GM23338 (cell line): ENCODE data around the gene TOLLIP. TPM values are rescaled to one million over a fixed set of nuclear protein-coding genes. Genes with fewer than 3 reads are reported as not detected.

ENCODE experiments used
- ATAC-seq: fragments of 200-7000 bp; cut with Tn5 transposase; 3 replicates; pipeline ENCODE4 v1.9.1; 2020
- DNase-seq: peaks from one replicate; pipeline ENCODE4 v3.0.0-alpha.2; 2015; ENCODE audit warnings: low spot score
- H2AFZ ChIP-seq: fragments of 200-600 bp; sonication (generic); 2 replicates; pipeline ENCODE4 v1.8.0; 2016; ENCODE audit warnings: antibody characterized with exemption, mild to moderate bottlenecking, moderate library complexity
- H3F3A ChIP-seq: fragments of 200-600 bp; sonication (generic); replicated peaks from 2 replicates; pipeline ENCODE4 v1.8.0; 2017; ENCODE audit warnings: antibody characterized with exemption, mixed run types, low read depth
- H3K27ac ChIP-seq: fragments of 200-600 bp; sonication (generic); 2 replicates; pipeline ENCODE4 v1.6.1; 2016; ENCODE audit warnings: low read depth
- H3K27me3 ChIP-seq: fragments of 200-600 bp; sonication (generic); 2 replicates; pipeline ENCODE4 v1.8.0; 2016; ENCODE audit warnings: mild to moderate bottlenecking, mixed run types, moderate library complexity; ENCODE audit not compliant: insufficient read depth
- H3K36me3 ChIP-seq: fragments of 200-600 bp; sonication (generic); 2 replicates; pipeline ENCODE4 v1.8.0; 2016; ENCODE audit warnings: mild to moderate bottlenecking; ENCODE audit not compliant: insufficient read depth
- H3K4me1 ChIP-seq: fragments of 200-600 bp; sonication (generic); 2 replicates; pipeline ENCODE4 v1.8.0; 2016; ENCODE audit warnings: mild to moderate bottlenecking, moderate library complexity; ENCODE audit not compliant: insufficient read depth
- H3K4me2 ChIP-seq: fragments of 200-600 bp; sonication (generic); 2 replicates; pipeline ENCODE4 v1.7.1; 2017; ENCODE audit warnings: mixed run types
- H3K4me3 ChIP-seq: fragments of 200-600 bp; sonication (generic); 2 replicates; pipeline ENCODE4 v1.6.1; 2016; ENCODE audit warnings: mixed run types
- H3K79me2 ChIP-seq: fragments of 200-600 bp; sonication (generic); replicated peaks from 2 replicates; pipeline ENCODE4 v1.8.0; 2017; ENCODE audit warnings: mild to moderate bottlenecking; ENCODE audit not compliant: insufficient read depth
- H3K9me2 ChIP-seq: fragments of 200-600 bp; sonication (generic); 2 replicates; pipeline ENCODE4 v1.8.0; 2017; ENCODE audit not compliant: insufficient read depth
- H4K20me1 ChIP-seq: fragments of 200-600 bp; sonication (generic); replicated peaks from 2 replicates; pipeline ENCODE4 v1.8.0; 2017; ENCODE audit warnings: mild to moderate bottlenecking; ENCODE audit not compliant: insufficient read depth
- H3K27ac Mint-ChIP-seq: 2 replicates; pipeline ENCODE4 v1.8.0; 2020; ENCODE audit warnings: inconsistent platforms, mild to moderate bottlenecking, moderate library complexity, mixed read lengths
- H3K27me3 Mint-ChIP-seq: 3 replicates; pipeline ENCODE4 v1.8.0; 2022; ENCODE audit warnings: low read depth, mild to moderate bottlenecking, moderate library complexity, mixed read lengths, inconsistent platforms; ENCODE audit not compliant: insufficient read depth, poor library complexity
- H3K36me3 Mint-ChIP-seq: 3 replicates; pipeline ENCODE4 v1.8.0; 2021; ENCODE audit warnings: low read depth, mild to moderate bottlenecking, inconsistent platforms, moderate library complexity, mixed read lengths
- H3K4me1 Mint-ChIP-seq: 3 replicates; pipeline ENCODE4 v1.8.0; 2020; ENCODE audit warnings: mild to moderate bottlenecking, inconsistent platforms, mixed read lengths
- H3K4me3 Mint-ChIP-seq: 3 replicates; pipeline ENCODE4 v1.8.0; 2021; ENCODE audit warnings: moderate library complexity, mild to moderate bottlenecking, inconsistent platforms, mixed read lengths
- H3K9me3 Mint-ChIP-seq: 3 replicates; pipeline ENCODE4 v1.8.0; 2020; ENCODE audit warnings: moderate library complexity, mild to moderate bottlenecking, inconsistent platforms, mixed read lengths
- CREB1 ChIP-seq: fragments of 250-450 bp; sonication (Bioruptor Pico); IDR thresholded peaks from 2 replicates; pipeline ENCODE4 v1.5.0; 2020; ENCODE audit warnings: low read depth, mild to moderate bottlenecking, moderate library complexity
- JUNB ChIP-seq: IDR thresholded peaks from one replicate; pipeline ENCODE4 v1.6.1; 2016; ENCODE audit warnings: antibody characterized with exemption; ENCODE audit not compliant: unreplicated experiment
- NANOG ChIP-seq: IDR thresholded peaks from 2 replicates; pipeline ENCODE4 v1.6.1; 2016; ENCODE audit warnings: antibody characterized with exemption, borderline replicate concordance
- POLR2AphosphoS5 ChIP-seq: IDR thresholded peaks from 2 replicates; pipeline ENCODE4 v1.6.1; 2016; ENCODE audit warnings: antibody characterized with exemption, low read depth
- STAT1 ChIP-seq: IDR thresholded peaks from one replicate; pipeline ENCODE4 v1.6.1; 2016; ENCODE audit warnings: antibody characterized with exemption; ENCODE audit not compliant: unreplicated experiment
- ZNF114 ChIP-seq: fragments of 250-450 bp; sonication (Bioruptor Pico); IDR thresholded peaks from 2 replicates; pipeline ENCODE4 v1.5.0; 2020; ENCODE audit warnings: mild to moderate bottlenecking, moderate library complexity
- ZNF331 ChIP-seq: fragments of 250-450 bp; sonication (Bioruptor Pico); IDR thresholded peaks from 2 replicates; pipeline ENCODE4 v1.5.0; 2020; ENCODE audit warnings: low read depth, mild to moderate bottlenecking, moderate library complexity
- polyA plus RNA-seq: library from polyadenylated mRNA; unstranded; fragments of >200 nt; fragmentation: Nextera tagmentation; extraction: Ambion mirVana; gene quantifications from 2 replicates; pipeline ENCODE4 v1.2.1, GENCODE V29; 2016
- total RNA-seq: library from RNA; depleted of rRNA; stranded (reverse); fragments of >200 nt; shearing (Covaris generic); gene quantifications from 2 replicates; pipeline ENCODE4 v1.2.3, GENCODE V29; 2014
- TF ChIP-seq, protein P1 (sequence below): IDR thresholded peaks from one replicate; pipeline ENCODE4 v1.6.1; 2018; ENCODE audit warnings: antibody characterized with exemption; ENCODE audit not compliant: unreplicated experiment
- TF ChIP-seq, protein P2 (sequence below), 2 experiments: fragments of 200-600 bp in 1 of 2; sonication (generic) in 1 of 2; conservative IDR thresholded peaks; 2 replicates each; pipeline versions ENCODE4 v1.5.1 to v1.6.1; 2016 to 2017; ENCODE audit warnings: antibody characterized with exemption in 2 of 2, low read depth in 2 of 2, mild to moderate bottlenecking in 2 of 2, moderate library complexity in 1 of 2

Gene TOLLIP
- total and polyA plus RNA-seq, 2 experiments from 2014 or later: 13.5 to 18.0 TPM

DNA sequence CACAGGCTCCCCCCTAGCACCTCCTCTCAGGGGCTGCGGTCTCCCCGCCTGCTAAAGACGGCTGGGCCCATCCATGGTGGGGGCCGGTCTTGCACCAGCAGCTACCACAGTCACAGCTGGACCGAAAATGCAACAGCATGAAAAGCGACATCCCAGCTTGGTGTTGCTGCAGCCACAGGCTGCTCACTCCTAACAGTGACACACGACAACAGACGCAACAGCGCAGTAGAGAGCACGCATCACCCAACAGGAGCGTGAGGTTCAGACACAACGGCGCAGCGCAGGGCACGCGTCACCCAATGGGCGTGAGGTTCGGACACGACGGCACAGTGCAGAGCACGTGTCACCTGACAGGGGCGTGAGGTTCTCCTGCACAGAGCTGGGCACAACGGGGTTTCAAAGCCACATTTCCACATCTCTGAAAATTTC, 24.1 kb downstream of the TOLLIP start:
- no peak overlapping the region for H3K27ac Mint-ChIP-seq
- no peaks in the 10 kb centered on the region for H3K9me2 ChIP-seq
- no peak for TF ChIP-seq ZNF114 (CRISPR knock-in tag)
- TF ChIP-seq, protein P1, sequence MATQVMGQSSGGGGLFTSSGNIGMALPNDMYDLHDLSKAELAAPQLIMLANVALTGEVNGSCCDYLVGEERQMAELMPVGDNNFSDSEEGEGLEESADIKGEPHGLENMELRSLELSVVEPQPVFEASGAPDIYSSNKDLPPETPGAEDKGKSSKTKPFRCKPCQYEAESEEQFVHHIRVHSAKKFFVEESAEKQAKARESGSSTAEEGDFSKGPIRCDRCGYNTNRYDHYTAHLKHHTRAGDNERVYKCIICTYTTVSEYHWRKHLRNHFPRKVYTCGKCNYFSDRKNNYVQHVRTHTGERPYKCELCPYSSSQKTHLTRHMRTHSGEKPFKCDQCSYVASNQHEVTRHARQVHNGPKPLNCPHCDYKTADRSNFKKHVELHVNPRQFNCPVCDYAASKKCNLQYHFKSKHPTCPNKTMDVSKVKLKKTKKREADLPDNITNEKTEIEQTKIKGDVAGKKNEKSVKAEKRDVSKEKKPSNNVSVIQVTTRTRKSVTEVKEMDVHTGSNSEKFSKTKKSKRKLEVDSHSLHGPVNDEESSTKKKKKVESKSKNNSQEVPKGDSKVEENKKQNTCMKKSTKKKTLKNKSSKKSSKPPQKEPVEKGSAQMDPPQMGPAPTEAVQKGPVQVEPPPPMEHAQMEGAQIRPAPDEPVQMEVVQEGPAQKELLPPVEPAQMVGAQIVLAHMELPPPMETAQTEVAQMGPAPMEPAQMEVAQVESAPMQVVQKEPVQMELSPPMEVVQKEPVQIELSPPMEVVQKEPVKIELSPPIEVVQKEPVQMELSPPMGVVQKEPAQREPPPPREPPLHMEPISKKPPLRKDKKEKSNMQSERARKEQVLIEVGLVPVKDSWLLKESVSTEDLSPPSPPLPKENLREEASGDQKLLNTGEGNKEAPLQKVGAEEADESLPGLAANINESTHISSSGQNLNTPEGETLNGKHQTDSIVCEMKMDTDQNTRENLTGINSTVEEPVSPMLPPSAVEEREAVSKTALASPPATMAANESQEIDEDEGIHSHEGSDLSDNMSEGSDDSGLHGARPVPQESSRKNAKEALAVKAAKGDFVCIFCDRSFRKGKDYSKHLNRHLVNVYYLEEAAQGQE: no peak
- no peak for TF ChIP-seq STAT1
- no peak for TF ChIP-seq POLR2AphosphoS5
- TF ChIP-seq ZNF331 (CRISPR knock-in tag): no peak
- TF ChIP-seq JUNB: no peak
- no peak overlapping the region for H3K4me2 ChIP-seq
- no peaks in the 10 kb centered on the region for H3F3A ChIP-seq
- no peaks in the 10 kb centered on the region for H3K27me3 ChIP-seq
- no peaks in the 10 kb centered on the region for H3K36me3 ChIP-seq
- H2AFZ ChIP-seq: no peak overlapping the region
- peaks cover 5% of the 10 kb centered on the region; the same call in 2 of the 3 replicates for H3K4me1 Mint-ChIP-seq
- peaks cover 10% of the 10 kb centered on the region; the same call in 2 of the 3 replicates for H3K9me3 Mint-ChIP-seq
- no peaks in the 10 kb centered on the region for H3K4me1 ChIP-seq
- H3K79me2 ChIP-seq: no peaks in the 10 kb centered on the region
- ATAC-seq (no peak), DNase-seq (no peak)
- no peak overlapping the region for H3K4me3 Mint-ChIP-seq
- peaks cover 5% of the 10 kb centered on the region for H3K27me3 Mint-ChIP-seq
- H4K20me1 ChIP-seq: no peaks in the 10 kb centered on the region
- H3K27ac ChIP-seq: no peak overlapping the region
- no peak overlapping the region for H3K4me3 ChIP-seq
- peaks cover 43% of the 10 kb centered on the region for H3K36me3 Mint-ChIP-seq

DNA sequence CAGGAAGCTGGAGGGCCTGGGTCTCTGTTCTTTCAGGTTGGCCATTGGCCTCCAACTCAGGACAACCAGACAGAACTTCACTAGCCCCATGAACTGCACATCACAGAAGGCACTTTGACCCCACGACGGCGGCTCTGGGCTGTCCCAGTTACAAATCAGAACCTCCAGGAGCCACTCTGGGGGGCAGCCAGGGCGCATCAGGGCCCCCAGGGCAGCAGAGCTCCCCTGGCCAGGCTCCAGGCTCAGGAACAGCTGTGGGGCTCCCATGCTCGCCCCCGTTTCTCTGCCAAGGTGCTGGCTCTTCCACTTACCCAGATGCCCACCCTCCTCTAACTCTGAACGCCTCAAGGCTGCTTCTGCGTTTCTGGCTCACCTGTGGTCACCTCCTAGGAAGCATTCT, 25.5 kb downstream of the TOLLIP start:
- no peak for DNase-seq
- no peaks in the 10 kb centered on the region for H3K9me2 ChIP-seq
- Mint-ChIP-seq H3K4me3 (no peak overlapping the region), H3K27ac (no peak overlapping the region), H3K36me3 (peaks cover 33% of the 10 kb centered on the region), H3K27me3 (peaks cover 7% of the 10 kb centered on the region), H3K4me1 (peaks cover 5% of the 10 kb centered on the region; the same call in 2 of the 3 replicates), H3K9me3 (peaks cover 10% of the 10 kb centered on the region; the same call in 2 of the 3 replicates)
- no peaks in the 10 kb centered on the region for H3K4me1 ChIP-seq
- no peak for TF ChIP-seq POLR2AphosphoS5
- H3K36me3 ChIP-seq: no peaks in the 10 kb centered on the region
- ATAC-seq: no peak
- H3K4me2 ChIP-seq: no peak overlapping the region
- no peaks in the 10 kb centered on the region for H3F3A ChIP-seq
- H2AFZ ChIP-seq: no peak overlapping the region
- no peaks in the 10 kb centered on the region for H3K79me2 ChIP-seq
- H4K20me1 ChIP-seq: no peaks in the 10 kb centered on the region
- H3K27me3 ChIP-seq: no peaks in the 10 kb centered on the region
- no peak overlapping the region for H3K27ac ChIP-seq
- no peak overlapping the region for H3K4me3 ChIP-seq

DNA sequence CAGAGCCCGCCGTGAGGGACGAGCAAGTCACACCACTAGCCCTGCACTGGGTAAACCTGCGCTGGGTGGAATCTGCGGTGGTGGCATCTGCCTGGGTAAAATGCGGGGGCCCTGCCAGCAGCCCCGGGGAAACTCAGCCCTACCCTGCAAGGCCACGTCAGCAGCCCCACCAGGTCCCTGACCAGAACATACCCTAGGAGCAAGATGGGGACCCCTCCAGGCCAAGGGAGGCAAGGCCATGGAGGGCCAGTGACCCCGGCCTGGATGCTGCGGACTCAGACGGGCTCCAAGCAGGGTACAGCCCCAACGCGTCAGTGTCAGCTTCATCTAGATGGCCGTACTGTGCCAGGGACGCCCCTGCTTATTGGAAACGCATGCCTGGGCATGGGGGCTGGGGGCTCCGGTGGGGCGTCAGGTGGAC, 26.3 kb downstream of the TOLLIP start:
- Mint-ChIP-seq H3K4me1 (peaks cover 5% of the 10 kb centered on the region; the same call in 2 of the 3 replicates), H3K27me3 (peaks cover 7% of the 10 kb centered on the region), H3K9me3 (peaks cover 10% of the 10 kb centered on the region; the same call in 2 of the 3 replicates), H3K36me3 (peaks cover 27% of the 10 kb centered on the region), H3K27ac (no peak overlapping the region), H3K4me3 (no peak overlapping the region)
- no peaks in the 10 kb centered on the region for H3K9me2 ChIP-seq
- H3K27ac ChIP-seq: no peak overlapping the region
- H2AFZ ChIP-seq: no peak overlapping the region
- no peak overlapping the region for H3K4me2 ChIP-seq
- H3K4me1 ChIP-seq: no peaks in the 10 kb centered on the region
- H3K36me3 ChIP-seq: no peaks in the 10 kb centered on the region
- H4K20me1 ChIP-seq: no peaks in the 10 kb centered on the region
- TF ChIP-seq ZNF331 (CRISPR knock-in tag) (no peak), NANOG (no peak), JUNB (no peak), CREB1 (CRISPR knock-in tag) (no peak), ZNF114 (CRISPR knock-in tag) (no peak)
- TF ChIP-seq, protein P2, sequence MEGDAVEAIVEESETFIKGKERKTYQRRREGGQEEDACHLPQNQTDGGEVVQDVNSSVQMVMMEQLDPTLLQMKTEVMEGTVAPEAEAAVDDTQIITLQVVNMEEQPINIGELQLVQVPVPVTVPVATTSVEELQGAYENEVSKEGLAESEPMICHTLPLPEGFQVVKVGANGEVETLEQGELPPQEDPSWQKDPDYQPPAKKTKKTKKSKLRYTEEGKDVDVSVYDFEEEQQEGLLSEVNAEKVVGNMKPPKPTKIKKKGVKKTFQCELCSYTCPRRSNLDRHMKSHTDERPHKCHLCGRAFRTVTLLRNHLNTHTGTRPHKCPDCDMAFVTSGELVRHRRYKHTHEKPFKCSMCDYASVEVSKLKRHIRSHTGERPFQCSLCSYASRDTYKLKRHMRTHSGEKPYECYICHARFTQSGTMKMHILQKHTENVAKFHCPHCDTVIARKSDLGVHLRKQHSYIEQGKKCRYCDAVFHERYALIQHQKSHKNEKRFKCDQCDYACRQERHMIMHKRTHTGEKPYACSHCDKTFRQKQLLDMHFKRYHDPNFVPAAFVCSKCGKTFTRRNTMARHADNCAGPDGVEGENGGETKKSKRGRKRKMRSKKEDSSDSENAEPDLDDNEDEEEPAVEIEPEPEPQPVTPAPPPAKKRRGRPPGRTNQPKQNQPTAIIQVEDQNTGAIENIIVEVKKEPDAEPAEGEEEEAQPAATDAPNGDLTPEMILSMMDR (conservative IDR thresholded peaks at IDR 0.05; ENCODE audit: low read depth in 2 of 2): peak in 1 of 2 experiments; percentile 23; a peak in 2 of 4 replicates
- DNase-seq (no peak), ATAC-seq (peak; percentile 71)
- H3K27me3 ChIP-seq: no peaks in the 10 kb centered on the region
- no peaks in the 10 kb centered on the region for H3F3A ChIP-seq
- H3K4me3 ChIP-seq: no peak overlapping the region
- H3K79me2 ChIP-seq: no peaks in the 10 kb centered on the region
